ENCODE data around the gene HPS6.

Gene HPS6

GRCh38 chr10:102069071-102069470, 3.9 kb downstream of the HPS6 start:
- no peak for DNase-seq (ENCODE audit: low read depth)

GRCh38 chr10:102072673-102073527, 7.8 kb downstream of the HPS6 start:
- DNase-seq (ENCODE audit: low read depth), result peak; percentile 78

GRCh38 chr10:102083541-102083940, 18.4 kb downstream of the HPS6 start:
- DNase-seq (ENCODE audit: low read depth), result no peak

GRCh38 chr10:102085336-102085735, 20.2 kb downstream of the HPS6 start:
- DNase-seq (ENCODE audit: low read depth), result no peak

GRCh38 chr10:102086196-102086595, 21.0 kb downstream of the HPS6 start:
- no peak for DNase-seq (ENCODE audit: low read depth)

- DNase-seq (ENCODE audit: low read depth), result no peak
Observed at GRCh38 chr10:102090772-102091171, 25.6 kb downstream of the HPS6 start.

GRCh38 chr10:102096449-102096848, 31.3 kb downstream of the HPS6 start:
- DNase-seq (ENCODE audit: low read depth), result no peak

GRCh38 chr10:102101152-102101551, 36.0 kb downstream of the HPS6 start:
- no peak for DNase-seq (ENCODE audit: low read depth)

GRCh38 chr10:102102421-102102820, 37.3 kb downstream of the HPS6 start:
- DNase-seq (ENCODE audit: low read depth), result no peak

- peak; percentile 14 for DNase-seq (ENCODE audit: low read depth)
Observed at GRCh38 chr10:102106998-102107397, 41.8 kb downstream of the HPS6 start.

- peak; percentile 17 for DNase-seq (ENCODE audit: low read depth)
Observed at GRCh38 chr10:102109166-102110116, 44.3 kb downstream of the HPS6 start.

GRCh38 chr10:102111276-102111675, 46.1 kb downstream of the HPS6 start:
- peak; percentile 7 for DNase-seq (ENCODE audit: low read depth)

GRCh38 chr10:102112210-102112817, 47.2 kb downstream of the HPS6 start:
- peak; percentile 94 for DNase-seq (ENCODE audit: low read depth)

GRCh38 chr10:102113261-102113955, 48.3 kb downstream of the HPS6 start:
- no peak for DNase-seq (ENCODE audit: low read depth)

GRCh38 chr10:102113956-102114857, 49.1 kb downstream of the HPS6 start:
- DNase-seq (ENCODE audit: low read depth), result no peak

- peak; percentile 83 for DNase-seq (ENCODE audit: low read depth)
Observed at GRCh38 chr10:102114861-102115618, 49.9 kb downstream of the HPS6 start.

- no peak for DNase-seq (ENCODE audit: low read depth)
Observed at GRCh38 chr10:102115775-102116174, 50.6 kb downstream of the HPS6 start.

- no peak for DNase-seq (ENCODE audit: low read depth)
Observed at GRCh38 chr10:102116656-102117055, 51.5 kb downstream of the HPS6 start.

Data from CMK (cell line).